ENCODE results near the gene SLC13A3.
A peak's percentile ranks its signal among the peaks of the same experiment; 100 is the strongest.

Gene SLC13A3

DNA sequence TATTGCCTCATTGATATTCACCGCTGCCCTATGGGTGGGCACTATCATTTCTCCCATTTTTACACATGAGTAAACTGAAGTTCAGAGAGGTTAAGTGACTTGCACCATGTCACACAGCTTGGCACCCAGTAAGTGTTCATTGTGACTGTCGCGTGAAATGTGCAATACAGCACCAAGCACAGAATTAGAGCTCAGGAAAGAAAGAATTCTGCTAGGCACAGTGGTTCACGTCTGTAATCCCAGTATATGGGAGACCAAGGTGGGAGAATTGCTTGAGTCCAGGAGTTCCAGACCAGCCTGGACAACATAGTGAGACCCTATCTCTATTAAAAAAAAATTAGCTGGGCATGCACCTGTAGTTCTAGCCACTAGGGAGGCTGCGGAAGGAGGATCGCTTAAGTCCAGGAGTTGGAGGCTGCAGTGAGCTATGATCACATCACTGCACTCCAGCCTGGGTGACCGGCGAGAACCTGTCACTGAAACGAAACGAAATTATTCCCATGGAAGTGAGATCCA is 626 bp downstream of the SLC13A3 start:
- no peak for DNase-seq

DNA sequence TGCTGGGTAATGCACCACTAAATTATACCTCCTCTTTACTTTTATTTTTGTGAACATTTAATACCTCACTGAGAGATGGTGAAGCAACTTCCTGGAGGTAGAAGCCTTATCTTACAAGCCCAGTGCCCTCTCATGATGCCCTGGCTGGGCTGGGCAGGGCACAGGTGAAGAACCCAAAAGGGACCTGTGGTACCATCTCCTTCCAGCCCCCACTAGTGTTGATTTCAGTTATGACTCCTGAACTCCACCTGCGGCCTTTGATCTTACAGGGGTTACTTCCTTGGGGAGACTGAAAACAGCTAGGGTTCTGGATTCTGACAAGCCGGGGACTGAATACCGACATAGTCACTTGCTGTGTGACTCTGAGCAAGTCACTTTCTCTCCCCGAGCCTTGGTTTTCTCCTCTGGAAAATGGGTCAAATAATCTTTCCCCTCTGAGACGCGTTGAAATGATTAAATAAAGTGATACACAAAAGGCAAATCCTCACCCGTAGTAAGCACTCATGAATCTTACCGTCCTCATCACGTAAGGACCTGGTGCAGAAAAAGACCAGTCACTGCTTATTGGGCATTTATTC is 1.2 kb downstream of the SLC13A3 start:
- DNase-seq: no peak

DNA sequence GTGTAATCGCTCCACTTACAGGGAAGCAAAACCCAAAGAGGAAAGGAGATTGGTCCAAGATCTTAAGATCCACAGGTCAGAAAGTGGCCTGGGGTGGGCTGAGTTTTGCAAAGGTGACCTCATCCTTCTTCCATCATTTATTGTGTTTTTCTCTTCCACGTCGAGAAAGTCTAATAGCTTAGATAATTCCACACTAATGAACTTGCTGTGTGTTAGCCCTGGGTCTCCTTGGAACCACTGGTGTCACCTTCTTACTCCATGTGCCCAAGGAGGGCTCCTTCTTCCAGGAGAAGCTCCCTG is 1.7 kb downstream of the SLC13A3 start:
- DNase-seq: no peak

DNA sequence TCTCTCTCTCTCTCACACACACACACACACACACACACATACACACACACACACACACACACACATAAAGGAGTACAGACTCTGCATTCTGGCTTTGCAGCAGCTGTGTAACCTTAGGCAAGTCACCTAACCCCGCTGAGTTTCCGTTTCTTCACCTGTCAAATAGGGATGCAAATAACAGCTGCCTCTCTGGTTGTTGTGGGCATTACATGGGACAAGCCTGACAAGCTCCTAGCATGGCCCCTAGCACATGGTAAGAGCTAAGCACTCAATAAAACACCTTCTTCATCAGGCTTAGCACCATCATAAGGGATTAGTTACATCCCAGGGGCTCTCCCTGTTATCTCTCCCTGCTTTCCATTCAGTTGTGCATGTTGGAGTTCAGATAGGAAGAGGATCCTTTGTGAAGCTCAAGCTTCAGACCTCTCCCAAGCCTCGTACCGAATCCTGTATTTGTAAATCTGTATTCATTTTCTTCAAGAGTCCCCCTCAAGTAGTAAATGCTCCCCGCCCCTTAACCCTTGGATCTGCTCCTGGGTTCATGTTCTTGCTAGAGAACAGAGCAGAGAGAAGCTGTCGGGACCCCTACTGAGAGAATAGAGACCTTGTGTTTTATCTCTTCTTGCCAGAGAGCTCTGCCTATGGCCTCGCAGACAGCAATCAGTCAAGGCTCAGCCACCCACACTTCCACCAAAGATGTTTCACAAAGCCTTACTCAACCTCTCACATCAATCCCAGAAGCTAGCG is 2.2 kb downstream of the SLC13A3 start:
- DNase-seq: peak; percentile 47

DNA sequence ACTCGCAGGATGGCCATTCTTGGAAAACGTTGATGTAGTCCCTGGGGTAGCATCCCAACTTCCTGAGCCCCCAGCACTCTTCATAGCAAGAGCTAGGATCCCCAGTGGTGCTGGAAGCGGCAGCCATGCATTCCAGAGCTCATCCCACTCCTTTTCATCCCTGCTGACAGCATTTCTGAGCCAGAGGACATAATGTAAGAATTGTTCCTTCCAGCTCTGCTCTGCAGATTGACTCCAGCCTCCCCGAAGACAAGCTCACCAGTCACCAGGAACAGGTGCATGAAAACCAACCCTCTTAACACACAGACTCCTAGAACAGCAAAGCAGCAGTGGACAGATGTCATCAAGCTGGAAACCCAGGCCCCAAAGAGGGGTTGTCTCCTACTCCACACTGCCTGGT is 3.8 kb downstream of the SLC13A3 start:
- DNase-seq: no peak

DNA sequence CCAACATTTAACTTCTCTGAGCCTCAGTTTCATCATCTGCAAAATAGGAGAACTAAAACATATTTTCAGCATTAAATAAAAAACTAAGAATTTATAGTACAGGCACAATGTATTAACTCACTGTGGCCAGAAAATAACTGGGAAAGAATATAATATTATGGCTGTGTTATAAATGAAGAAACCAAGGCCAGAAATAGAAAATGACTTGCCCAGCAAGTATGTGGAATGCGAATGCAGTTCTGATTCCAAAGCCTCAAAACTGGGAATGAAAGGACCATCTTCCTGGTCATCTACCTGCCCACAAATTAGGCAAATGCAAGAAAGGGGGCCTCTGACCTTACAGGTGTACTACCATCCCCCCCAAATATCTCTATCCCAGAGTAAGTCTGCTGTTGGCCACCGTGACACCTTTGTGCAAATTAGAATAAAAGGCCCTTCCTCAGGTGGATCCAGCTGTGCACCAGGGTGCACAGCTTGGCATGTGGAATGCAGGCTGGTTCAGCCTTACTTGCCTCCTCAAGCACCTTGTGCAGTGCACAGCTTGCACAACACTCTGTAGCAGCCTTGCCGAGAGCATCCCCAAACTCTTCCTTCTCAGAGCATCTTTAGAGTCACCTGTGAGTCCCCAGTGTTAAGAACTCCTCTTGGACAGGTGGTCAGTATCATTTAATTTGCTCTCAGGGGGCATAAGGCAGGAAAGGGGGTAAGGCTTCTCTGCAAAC is 4.4 kb downstream of the SLC13A3 start:
- no peak for DNase-seq

DNA sequence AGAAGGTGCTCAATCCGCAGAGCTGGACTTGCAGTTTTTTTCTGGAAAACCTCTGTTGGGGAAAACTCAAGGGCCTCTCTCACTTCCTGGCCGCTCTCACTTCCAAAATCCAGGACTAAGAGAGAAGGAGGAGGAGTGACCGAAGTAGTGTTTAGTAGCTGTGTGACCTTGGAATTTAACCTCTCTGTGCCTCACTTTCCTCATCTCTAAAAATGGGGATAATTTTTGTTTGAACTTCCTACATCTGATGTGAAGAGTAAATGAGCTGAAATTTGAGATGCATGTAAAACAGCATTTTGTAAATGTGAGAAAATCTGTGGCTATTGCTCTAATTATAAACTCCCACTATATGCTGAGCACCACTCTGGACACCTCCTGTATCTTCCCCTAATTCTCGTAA is 5.1 kb downstream of the SLC13A3 start:
- DNase-seq: no peak

DNA sequence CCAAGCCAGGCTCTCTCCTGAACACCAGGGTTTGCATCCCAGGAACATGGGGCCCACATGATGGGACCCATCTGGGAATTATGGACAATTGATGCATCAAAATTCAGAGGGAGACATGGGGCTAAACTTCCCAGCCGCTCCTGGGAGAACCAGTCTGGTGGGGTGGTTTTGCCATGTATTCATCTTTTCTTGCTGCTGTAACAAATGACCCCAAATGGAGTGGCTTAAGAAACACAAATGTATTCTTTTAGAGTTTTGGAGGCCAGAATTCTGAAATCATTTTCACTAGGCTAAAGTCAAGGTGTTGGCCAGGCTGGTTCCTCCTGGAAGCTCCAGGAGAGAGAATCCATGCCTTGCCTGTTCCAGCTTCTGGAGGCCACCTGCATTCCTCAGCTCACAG is 6.5 kb downstream of the SLC13A3 start:
- no peak for DNase-seq

DNA sequence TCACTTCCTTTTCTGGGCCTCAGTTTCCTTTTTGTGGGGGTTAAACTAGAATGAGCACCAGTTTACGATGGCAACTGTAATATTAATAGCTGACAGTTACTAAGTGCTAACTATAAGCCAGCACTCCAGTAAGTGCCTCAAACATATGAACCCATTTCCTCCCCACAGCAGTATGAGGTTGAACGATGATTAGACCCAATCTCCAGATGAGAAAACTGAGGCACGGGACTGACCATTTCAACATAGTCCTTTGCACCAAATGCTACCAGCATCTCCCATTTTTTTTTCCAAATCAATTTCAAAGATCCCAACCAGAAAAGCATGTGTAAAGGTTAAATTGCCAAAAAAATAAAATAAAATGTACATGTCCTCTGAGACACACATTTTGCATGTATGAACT is 7.1 kb downstream of the SLC13A3 start:
- no peak for DNase-seq

DNA sequence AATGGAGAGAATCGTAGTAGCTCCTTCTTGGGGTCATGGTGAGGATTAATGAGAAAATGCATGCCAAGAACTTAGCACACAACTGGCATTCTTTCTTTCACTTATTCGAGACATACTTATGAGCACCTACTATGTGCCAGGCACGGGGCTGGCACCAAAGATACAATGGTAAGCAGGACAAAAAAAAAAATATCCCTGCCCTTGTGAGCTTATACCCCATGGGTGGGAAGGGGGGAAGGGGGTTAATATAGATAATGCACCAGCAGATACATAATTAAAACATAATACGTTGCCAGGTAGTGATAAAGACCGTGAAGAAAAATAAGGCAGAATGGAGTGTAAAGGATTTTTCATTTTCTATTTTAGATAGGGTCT is 8.3 kb downstream of the SLC13A3 start:
- DNase-seq: no peak

DNA sequence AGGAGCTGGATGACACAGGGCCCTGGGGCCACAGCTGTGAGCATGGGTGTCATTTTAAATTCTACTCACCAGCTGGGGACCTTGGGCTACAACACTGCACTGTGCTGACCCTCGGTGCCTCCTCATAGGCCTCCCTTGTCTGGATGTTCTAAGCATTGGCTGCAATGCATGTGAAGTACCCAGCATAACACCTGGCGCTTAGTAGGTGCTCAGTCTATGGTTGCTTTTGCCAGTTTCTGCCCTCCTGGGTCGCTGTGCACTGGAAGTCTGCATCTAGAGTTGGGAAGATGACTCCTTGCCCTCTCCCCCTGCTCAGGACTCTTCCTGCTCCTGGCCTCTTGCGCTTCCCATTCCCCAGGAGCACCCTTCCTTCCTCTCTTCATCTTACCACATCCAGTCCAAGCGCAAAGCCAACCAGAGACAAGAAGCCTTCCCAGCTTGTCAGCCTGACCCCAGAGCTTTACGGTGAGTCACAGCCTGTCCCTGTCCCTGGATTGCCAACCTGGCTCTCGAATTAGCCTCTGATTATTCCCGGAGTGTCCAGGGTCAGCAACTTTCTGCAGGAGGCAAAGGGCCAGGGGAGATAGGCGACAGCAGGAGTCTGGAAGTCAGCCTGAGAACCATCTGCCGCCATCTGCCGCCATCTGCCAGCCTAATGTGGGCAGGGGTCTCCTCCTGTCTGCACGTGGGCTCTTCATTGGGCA is 8.8 kb downstream of the SLC13A3 start:
- no peak for DNase-seq

DNA sequence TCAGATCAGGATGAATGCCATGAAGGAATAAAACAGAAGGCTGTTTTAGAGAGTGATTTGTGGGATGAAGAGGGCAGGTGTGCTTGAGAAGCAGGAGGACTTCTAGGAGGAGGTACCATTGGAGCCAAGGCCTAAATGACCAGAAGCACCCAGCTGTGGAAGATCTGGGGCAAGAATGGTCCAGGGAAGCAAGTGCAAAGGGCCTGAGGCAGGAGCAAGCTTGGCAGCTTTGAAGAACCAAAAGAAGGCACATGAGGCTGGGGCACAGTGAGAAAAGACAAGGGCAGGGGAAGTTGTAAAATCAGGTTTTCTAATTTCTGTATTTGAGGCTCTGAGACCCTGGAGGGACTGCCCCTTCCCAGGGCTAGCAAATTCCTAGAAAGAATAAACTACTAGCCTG is 9.8 kb downstream of the SLC13A3 start:
- DNase-seq: no peak

DNA sequence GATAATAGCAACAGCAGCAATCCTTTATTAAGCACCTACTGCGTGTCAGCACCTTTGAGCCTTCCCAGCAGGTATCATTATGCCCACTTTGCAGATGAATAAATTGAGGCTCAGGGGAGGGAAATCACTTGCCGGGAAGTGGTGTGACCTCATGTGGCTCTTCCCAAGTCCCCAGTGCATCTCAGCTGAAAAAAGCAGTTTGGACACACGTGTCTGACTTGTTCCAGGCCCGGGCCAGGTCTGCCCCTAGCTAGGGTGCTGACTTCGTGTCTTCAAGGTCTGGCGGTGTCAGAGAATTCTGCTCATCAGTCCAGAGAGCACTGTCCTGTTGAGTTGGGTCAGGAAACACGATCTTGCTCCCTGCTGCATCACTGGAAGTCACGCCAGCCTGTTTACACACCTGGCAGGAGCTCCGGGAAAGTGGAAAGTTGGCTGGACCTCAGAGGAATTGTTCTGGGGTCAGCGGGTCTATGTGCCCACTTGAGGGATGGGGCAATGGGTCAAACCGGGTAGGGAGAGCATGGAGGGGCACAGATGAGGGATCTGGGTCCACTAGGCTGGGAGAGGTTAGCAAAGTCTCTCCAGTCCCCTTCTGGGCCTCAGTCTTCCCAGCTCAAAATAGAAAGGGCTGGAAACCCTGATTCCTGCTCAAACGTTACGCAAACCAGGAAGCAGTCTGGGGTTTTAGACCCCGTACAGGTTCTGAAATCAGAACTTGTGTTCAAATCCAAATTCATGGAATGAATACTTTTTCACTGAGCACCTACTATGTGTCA is 10.5 kb downstream of the SLC13A3 start:
- DNase-seq: no peak

DNA sequence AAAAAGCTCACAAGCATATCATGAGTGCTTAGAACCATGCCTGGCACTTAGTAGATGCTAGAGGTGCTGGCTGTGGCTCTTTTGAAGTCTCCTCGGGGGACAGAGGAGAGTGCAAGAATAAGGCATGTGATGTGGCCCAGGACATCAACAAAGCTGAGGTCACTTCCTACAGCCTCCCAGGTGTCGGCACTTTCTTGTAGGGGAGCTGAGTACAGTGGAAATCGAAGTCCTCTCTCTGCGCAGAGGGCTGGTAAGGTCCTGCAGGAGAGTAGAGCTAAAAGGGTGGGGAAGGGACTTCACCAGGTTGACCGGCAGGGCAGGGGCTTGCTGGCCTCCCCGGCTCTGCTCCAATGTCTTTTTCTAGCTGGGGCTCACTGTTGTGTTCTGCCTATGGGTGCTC is 11.2 kb downstream of the SLC13A3 start:
- no peak for DNase-seq

DNA sequence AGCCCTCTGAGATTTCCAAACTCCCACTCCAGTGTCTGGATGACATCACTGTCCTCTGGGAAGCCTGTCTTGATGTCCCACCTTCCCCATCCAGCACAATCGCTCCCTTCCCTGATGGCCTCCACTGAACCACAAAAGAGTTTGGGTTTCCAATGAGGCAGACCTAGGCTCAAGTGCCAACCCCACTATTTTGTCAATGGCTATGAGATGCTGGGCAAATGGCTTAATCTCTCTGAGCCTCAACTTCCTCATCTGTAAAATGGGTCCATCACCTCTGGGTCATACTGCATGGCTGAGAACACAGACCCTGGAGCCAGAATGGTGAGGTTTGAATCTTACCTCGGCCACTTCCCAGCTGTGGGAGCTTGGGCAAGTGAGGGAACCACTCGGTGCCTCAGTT is 11.7 kb downstream of the SLC13A3 start:
- no peak for DNase-seq

DNA sequence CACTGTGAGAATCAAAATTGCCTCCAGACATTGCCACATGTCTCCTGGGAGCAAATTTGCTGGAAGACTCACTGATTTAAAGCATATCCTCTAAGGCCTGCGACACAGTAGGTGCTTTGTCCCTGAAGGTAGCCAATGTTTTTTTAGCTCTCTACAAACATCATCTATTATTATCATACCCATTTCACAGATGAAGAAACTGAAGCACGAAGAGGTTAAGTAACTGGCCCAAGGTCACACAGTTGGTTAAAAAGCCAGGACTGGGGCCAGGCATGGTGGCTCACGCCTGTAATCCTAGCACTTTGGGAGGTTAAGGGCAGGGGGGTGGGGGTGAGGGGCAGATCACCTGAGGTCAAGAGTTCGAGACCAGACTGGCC is 12.4 kb downstream of the SLC13A3 start:
- DNase-seq: no peak

DNA sequence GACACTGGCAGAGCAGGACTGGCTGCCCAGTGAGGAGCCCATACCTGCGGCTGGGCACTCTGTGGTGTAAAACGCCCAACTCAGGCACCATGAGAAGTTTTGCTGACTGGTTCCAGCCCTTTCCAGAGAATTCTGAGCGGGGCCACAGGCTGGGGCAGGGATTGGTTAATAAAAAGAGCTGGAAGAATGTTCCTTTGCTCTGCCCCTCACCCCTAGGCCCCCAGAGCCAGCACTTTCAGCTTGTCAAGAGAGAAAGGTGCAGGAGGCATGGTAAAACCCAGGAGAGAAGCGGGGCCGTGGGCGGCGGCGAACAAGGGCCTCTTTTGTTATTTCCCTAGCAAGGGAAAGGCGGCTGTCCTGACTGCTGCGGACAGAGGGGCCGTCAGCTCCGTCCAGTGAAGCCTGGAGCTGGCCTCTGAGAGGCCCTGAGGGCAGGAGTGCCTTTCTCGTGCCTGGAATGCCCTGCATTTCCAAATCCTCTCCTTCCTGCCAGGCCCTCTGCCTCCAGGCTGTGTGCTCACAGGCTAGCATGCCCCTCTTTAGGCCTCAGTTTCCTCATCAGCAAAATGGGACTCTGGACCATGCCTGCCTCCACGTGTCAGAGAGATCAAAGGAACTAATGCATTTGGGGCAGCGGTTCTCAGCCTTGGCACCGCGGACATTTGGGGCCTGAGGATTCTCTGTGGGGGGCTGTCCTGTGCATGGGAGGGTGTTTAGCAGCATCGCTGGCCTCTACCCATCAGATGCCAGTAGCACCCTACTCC is 12.9 kb downstream of the SLC13A3 start:
- DNase-seq: no peak

DNA sequence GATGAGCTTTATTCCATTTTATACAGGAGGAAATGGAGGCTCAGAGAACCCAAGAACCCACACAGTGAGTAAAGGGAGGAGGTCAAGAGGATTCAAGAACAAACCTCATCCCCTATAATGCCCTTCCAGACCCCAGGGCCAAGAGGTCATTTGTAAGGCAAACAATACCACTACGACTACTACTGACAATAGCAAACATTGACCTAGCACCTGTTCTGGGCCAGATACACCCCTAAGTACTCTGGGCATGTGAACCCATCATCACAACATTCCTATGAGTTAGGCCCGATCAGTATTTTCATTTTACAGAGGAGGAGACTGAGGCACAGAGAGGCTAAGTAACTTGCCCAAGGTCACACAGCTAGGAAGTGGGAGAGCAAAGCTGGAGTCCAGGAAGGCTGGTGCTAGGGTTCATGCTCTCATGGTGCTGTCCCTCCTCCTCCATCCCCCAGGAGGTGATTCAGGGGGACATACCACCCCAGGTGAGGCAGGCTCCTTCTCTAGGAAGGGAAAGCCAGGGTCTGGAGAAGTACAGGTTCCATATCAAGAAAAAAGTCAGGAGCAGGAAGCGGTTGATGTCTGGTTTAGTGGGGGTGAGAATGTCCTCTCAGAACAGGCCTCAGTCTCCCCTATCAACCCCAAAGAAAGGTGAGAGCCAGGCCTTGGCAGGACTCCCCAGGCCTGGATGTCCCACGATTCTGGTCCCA is 13.7 kb downstream of the SLC13A3 start:
- no peak for DNase-seq

DNA sequence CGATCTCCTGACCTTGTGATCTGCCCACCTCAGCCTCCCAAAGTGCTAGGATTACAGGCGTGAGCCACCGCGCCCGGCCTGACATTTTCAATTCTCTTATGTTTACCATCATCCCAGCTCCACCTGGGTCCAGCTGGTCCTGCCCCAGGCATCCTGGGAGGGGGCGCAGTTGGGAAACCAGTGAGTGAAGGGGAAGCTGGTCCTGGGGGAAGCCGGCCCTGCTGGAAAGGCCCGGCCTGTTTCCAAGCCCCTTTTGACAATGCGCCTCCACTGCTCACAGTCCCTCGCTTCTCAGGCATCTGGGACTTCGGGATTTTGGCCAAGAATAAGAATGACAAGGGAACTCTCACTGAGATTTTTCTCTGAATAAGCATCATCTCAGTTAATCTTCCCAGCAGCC is 14.2 kb downstream of the SLC13A3 start:
- DNase-seq: no peak

DNA sequence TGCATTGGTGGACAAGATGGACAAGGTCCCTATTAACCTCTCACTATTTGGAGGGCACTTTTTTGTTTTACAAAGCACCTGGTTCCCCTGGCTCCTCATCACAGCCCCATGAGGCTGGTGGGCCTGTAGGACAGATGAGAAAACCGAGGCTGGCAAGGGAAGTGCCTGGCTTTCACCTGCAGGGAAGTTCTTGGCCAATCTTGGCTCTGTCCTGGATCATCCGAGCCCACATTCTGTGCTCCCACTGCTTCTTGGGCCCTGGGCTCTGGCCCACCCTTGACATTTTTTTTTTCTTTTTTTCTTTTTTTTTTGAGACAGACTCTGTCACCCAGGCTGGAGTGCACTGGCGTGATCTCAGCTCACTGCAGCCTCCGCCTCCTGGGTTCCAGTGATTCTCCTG is 14.7 kb downstream of the SLC13A3 start:
- no peak for DNase-seq

DNA sequence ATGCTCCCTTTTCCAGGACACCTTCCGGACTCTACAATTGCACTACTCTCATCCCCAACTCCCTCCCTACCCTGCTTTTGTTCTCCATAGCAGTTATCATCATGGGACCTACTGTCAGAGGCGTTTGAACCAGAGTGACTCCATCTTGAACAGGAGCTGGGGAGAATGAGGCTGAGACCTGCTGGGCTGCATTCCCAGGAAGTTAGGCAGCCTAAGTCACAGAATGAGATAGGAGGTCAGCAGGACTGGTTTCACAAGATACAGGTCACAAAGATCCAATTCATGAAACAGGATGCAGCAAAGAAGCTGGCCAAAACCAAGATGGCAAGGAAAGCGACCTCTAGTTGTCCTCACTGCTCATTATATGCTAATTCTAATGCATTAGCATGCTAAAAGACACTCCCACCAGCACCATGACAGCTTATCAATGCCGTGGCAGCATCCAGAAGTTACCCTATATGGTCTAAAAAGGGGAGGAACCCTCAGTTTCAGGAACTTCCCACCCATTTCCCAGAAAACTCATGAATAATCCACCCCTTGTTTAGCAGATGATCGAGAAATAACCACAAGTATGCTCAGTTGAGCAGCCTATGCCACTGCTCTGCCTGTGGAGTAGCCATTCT is 15.6 kb downstream of the SLC13A3 start:
- DNase-seq: peak; percentile 79

Measured in hematopoietic multipotent progenitor cell treated with erythropoietin and hydrocortisone succinate and interleukin-3 and kit ligand, for 4 days (in vitro differentiated cells).